GM19025 (cell line): ENCODE data around the gene ZBTB42.

Experiments
- ATAC-seq: cut with Tn5 transposase; IDR thresholded peaks from one replicate; pipeline ENCODE4 v1.9.1; 2021; ENCODE audit warnings: mild to moderate bottlenecking, low read depth, moderate library complexity; ENCODE audit not compliant: unreplicated experiment

ZBTB42 gene

GRCh38 chr14:104781271-104782077, 19.4 kb upstream of the ZBTB42 start:
- no peak for ATAC-seq

GRCh38 chr14:104782086-104782807, 18.7 kb upstream of the ZBTB42 start:
- ATAC-seq, result no peak

GRCh38 chr14:104782808-104783139, 18.1 kb upstream of the ZBTB42 start:
- ATAC-seq, result no peak

GRCh38 chr14:104783484-104784217, 17.2 kb upstream of the ZBTB42 start:
- no peak for ATAC-seq

- ATAC-seq, result no peak
Observed at GRCh38 chr14:104784218-104784568, 16.7 kb upstream of the ZBTB42 start.

- ATAC-seq, result no peak
Observed at GRCh38 chr14:104784846-104785707, 15.8 kb upstream of the ZBTB42 start.

- no peak for ATAC-seq
Observed at GRCh38 chr14:104785708-104786080, 15.2 kb upstream of the ZBTB42 start.

- no peak for ATAC-seq
Observed at GRCh38 chr14:104786091-104786586, 14.8 kb upstream of the ZBTB42 start.

GRCh38 chr14:104786726-104787675, 13.9 kb upstream of the ZBTB42 start:
- ATAC-seq, result no peak

GRCh38 chr14:104787736-104788135, 13.2 kb upstream of the ZBTB42 start:
- no peak for ATAC-seq

- no peak for ATAC-seq
Observed at GRCh38 chr14:104788161-104788818, 12.6 kb upstream of the ZBTB42 start.

- ATAC-seq, result no peak
Observed at GRCh38 chr14:104788873-104789663, 11.8 kb upstream of the ZBTB42 start.

- ATAC-seq, result no peak
Observed at GRCh38 chr14:104789752-104790743, 10.9 kb upstream of the ZBTB42 start.

- no peak for ATAC-seq
Observed at GRCh38 chr14:104791425-104791824, 9.5 kb upstream of the ZBTB42 start.

GRCh38 chr14:104792101-104792884, 8.6 kb upstream of the ZBTB42 start:
- no peak for ATAC-seq
